ENCODE measurements around the gene ACAD9. TPM values are rescaled to one million over a fixed set of nuclear protein-coding genes. Genes with fewer than 3 reads are reported as not detected.
"Not testable (repeated sequence)": the region's sequence is repeated elsewhere in the genome, so short reads cannot be mapped to it uniquely, and the experiment has no call there.

The ACAD9 gene
- total RNA-seq, result 27.7 TPM

GRCh38 chr3:128879125-128879969 lies at the start of gene ACAD9:
Gene ACAD9, plus strand, starts transcription at chr3:128879620. Its CDS starts 72 bp downstream, at chr3:128879692.
- DNase-seq (ENCODE audit: low spot score in 2 of 2) (peak; percentile 93 to 98), FAIRE-seq (no peak)

- FAIRE-seq; DNase-seq (ENCODE audit: low spot score in 2 of 2): not testable (repeated sequence)
These were observed 49.3 kb upstream of the ACAD9 start for GRCh38 chr3:128829925-128830625.

- DNase-seq (ENCODE audit: low spot score in 2 of 2); FAIRE-seq: not testable (repeated sequence)
These were observed 48.7 kb upstream of the ACAD9 start for GRCh38 chr3:128830762-128831161.

GRCh38 chr3:128832979-128833378 lies 46.4 kb upstream of the ACAD9 start:
- not testable (repeated sequence) for DNase-seq (ENCODE audit: low spot score in 2 of 2); FAIRE-seq

GRCh38 chr3:128835096-128835495 lies 44.3 kb upstream of the ACAD9 start:
- FAIRE-seq (no peak), DNase-seq (ENCODE audit: low spot score in 2 of 2) (no peak)

GRCh38 chr3:128841926-128842920 lies 37.2 kb upstream of the ACAD9 start:
- DNase-seq (ENCODE audit: low spot score in 2 of 2) (no peak), FAIRE-seq (no peak)

GRCh38 chr3:128844502-128844901 lies 34.9 kb upstream of the ACAD9 start:
- no peak for FAIRE-seq
- DNase-seq (ENCODE audit: low spot score in 2 of 2), result no peak

- FAIRE-seq, result no peak
- no peak for DNase-seq (ENCODE audit: low spot score in 2 of 2)
These were observed 34.2 kb upstream of the ACAD9 start for GRCh38 chr3:128845119-128845777.

- peak; percentile 72 to 90 for DNase-seq (ENCODE audit: low spot score in 2 of 2)
- no peak for FAIRE-seq
These were observed 33.5 kb upstream of the ACAD9 start for GRCh38 chr3:128845778-128846485.

- DNase-seq (ENCODE audit: low spot score in 2 of 2) (no peak), FAIRE-seq (no peak)
These were observed 32.9 kb upstream of the ACAD9 start for GRCh38 chr3:128846486-128846891.

- FAIRE-seq, result no peak
These were observed 31.6 kb upstream of the ACAD9 start for GRCh38 chr3:128847666-128848370.

GRCh38 chr3:128848936-128849335 lies 30.5 kb upstream of the ACAD9 start:
- no peak for FAIRE-seq
- no peak for DNase-seq (ENCODE audit: low spot score in 2 of 2)

More at GRCh38 chr3:128847666-128848370, 31.6 kb upstream of the ACAD9 start:
- DNase-seq (ENCODE audit: low spot score in 2 of 2), result no peak

GRCh38 chr3:128849911-128850455 lies 29.4 kb upstream of the ACAD9 start:
- FAIRE-seq (no peak), DNase-seq (ENCODE audit: low spot score in 2 of 2) (no peak)

GRCh38 chr3:128850544-128850943 lies 28.9 kb upstream of the ACAD9 start:
- DNase-seq (ENCODE audit: low spot score in 2 of 2) (no peak), FAIRE-seq (no peak)

GRCh38 chr3:128851601-128852000 lies 27.8 kb upstream of the ACAD9 start:
- DNase-seq (ENCODE audit: low spot score in 2 of 2), result no peak

GRCh38 chr3:128853826-128854225 lies 25.6 kb upstream of the ACAD9 start:
- FAIRE-seq (no peak), DNase-seq (ENCODE audit: low spot score in 2 of 2) (no peak)

More at GRCh38 chr3:128851601-128852000, 27.8 kb upstream of the ACAD9 start:
- FAIRE-seq, result no peak

GRCh38 chr3:128854475-128854874 lies 24.9 kb upstream of the ACAD9 start:
- DNase-seq (ENCODE audit: low spot score in 2 of 2), result no peak
- no peak for FAIRE-seq

- DNase-seq (ENCODE audit: low spot score in 2 of 2), result no peak
- no peak for FAIRE-seq
These were observed 23.9 kb upstream of the ACAD9 start for GRCh38 chr3:128855569-128855968.
